HEK293 (cell line): ENCODE results near the gene DHPS.

Source experiments
- CTCF ChIA-PET: fragments of 350-600 bp; formaldehyde crosslinking; extraction: SDS; loops from one replicate; lab custom pipeline; 2021; ENCODE audit warnings: antibody characterized with exemption; lab: Yijun Ruan, JAX
- POLR2A ChIA-PET: fragments of 300-600 bp; formaldehyde crosslinking; extraction: SDS; loops from one replicate; lab custom pipeline; 2020; ENCODE audit warnings: antibody characterized with exemption, inconsistent platforms; lab: Yijun Ruan, JAX
- H3K27ac ChIP-seq: fragments of 200-500 bp; sonication (Bioruptor generic); 2 replicates; pipeline ENCODE4 v1.5.1; 2014; ENCODE audit warnings: low read depth, low read length, control low read depth, inconsistent platforms; ENCODE audit errors: extremely low read depth
- H3K36me3 ChIP-seq, 2 experiments: fragments of 200-500 bp in 1 of 2; sonication (Bioruptor generic) in 1 of 2; 1 replicate in 1 of 2; 2 replicates in 1 of 2; pipeline ENCODE4 v1.5.1; 2014 to 2017; ENCODE audit warnings: inconsistent platforms in 2 of 2, low read length in 2 of 2; ENCODE audit not compliant: control insufficient read depth in 2 of 2, insufficient read depth in 1 of 2
- H3K4me1 ChIP-seq: fragments of 200-500 bp; sonication (Bioruptor generic); 2 replicates; pipeline ENCODE4 v1.5.1; 2014; ENCODE audit warnings: mild to moderate bottlenecking, low read length, inconsistent platforms; ENCODE audit not compliant: control insufficient read depth, insufficient read depth
- H3K4me3 ChIP-seq: 2 replicates; pipeline ENCODE4 v1.5.1; 2011; ENCODE audit warnings: low read depth, mild to moderate bottlenecking, control low read depth, low read length, moderate library complexity
- H3K9me3 ChIP-seq: fragments of 200-500 bp; sonication (Bioruptor generic); 2 replicates; pipeline ENCODE4 v1.5.1; 2014; ENCODE audit warnings: low read depth, low read length, inconsistent platforms; ENCODE audit not compliant: control insufficient read depth, insufficient read depth
- ATF2 ChIP-seq: fragments of 450-650 bp; formaldehyde crosslinking; IDR thresholded peaks from 2 replicates; pipeline ENCODE4 v1.5.1; 2016; ENCODE audit warnings: missing biosample characterization, missing genetic modification characterization, low read depth
- GLI4 ChIP-seq: fragments of 450-650 bp; formaldehyde crosslinking; IDR thresholded peaks from 2 replicates; pipeline ENCODE4 v1.5.1; 2016; ENCODE audit warnings: missing biosample characterization, missing genetic modification characterization
- OSR2 ChIP-seq: fragments of 450-650 bp; formaldehyde crosslinking; IDR thresholded peaks from 2 replicates; pipeline ENCODE4 v1.5.1; 2016; ENCODE audit warnings: missing biosample characterization, missing genetic modification characterization
- ZBTB1 ChIP-seq: fragments of 450-650 bp; formaldehyde crosslinking; IDR thresholded peaks from 2 replicates; pipeline ENCODE4 v1.5.1; 2016; ENCODE audit warnings: missing biosample characterization, missing genetic modification characterization
- ZBTB20 ChIP-seq: fragments of 450-650 bp; formaldehyde crosslinking; IDR thresholded peaks from 2 replicates; pipeline ENCODE4 v1.5.1; 2016; ENCODE audit warnings: missing biosample characterization, missing genetic modification characterization
- ZBTB7A ChIP-seq: fragments of 450-650 bp; formaldehyde crosslinking; IDR thresholded peaks from 2 replicates; pipeline ENCODE4 v1.5.1; 2016; ENCODE audit warnings: low read depth, missing biosample characterization, missing genetic modification characterization
- ZFHX2 ChIP-seq: fragments of 450-650 bp; formaldehyde crosslinking; conservative IDR thresholded peaks from 2 replicates; pipeline ENCODE4 v1.5.1; 2016; ENCODE audit warnings: missing biosample characterization, missing genetic modification characterization
- ZNF366 ChIP-seq: fragments of 450-650 bp; formaldehyde crosslinking; conservative IDR thresholded peaks from 2 replicates; pipeline ENCODE4 v1.5.1; 2016; ENCODE audit warnings: missing biosample characterization, missing genetic modification characterization
- ZNF37A ChIP-seq: fragments of 450-650 bp; IDR thresholded peaks from 2 replicates; pipeline ENCODE4 v1.5.1; 2018; ENCODE audit warnings: missing biosample characterization, missing genetic modification characterization
- ZNF416 ChIP-seq: fragments of 450-650 bp; formaldehyde crosslinking; IDR thresholded peaks from 2 replicates; pipeline ENCODE4 v1.5.1; 2016; ENCODE audit warnings: missing biosample characterization, missing genetic modification characterization
- ZNF776 ChIP-seq: fragments of 450-650 bp; formaldehyde crosslinking; IDR thresholded peaks from 2 replicates; pipeline ENCODE4 v1.5.0; 2017; ENCODE audit warnings: missing biosample characterization, missing genetic modification characterization, borderline replicate concordance
- ZNF785 ChIP-seq: fragments of 450-650 bp; formaldehyde crosslinking; IDR thresholded peaks from 2 replicates; pipeline ENCODE4 v1.5.1; 2016; ENCODE audit warnings: missing biosample characterization, missing genetic modification characterization
- TF ChIP-seq, protein P1 (sequence below): fragments of 450-650 bp; formaldehyde crosslinking; IDR thresholded peaks from 2 replicates; pipeline ENCODE4 v1.5.1; 2016; ENCODE audit warnings: missing biosample characterization, missing genetic modification characterization
- TF ChIP-seq, protein P2 (sequence below): fragments of 450-650 bp; formaldehyde crosslinking; IDR thresholded peaks from 2 replicates; pipeline ENCODE4 v1.5.1; 2016; ENCODE audit warnings: missing biosample characterization, missing genetic modification characterization
- TF ChIP-seq, protein P3 (sequence below): fragments of 450-650 bp; formaldehyde crosslinking; conservative IDR thresholded peaks from 2 replicates; pipeline ENCODE4 v1.5.1; 2016; ENCODE audit warnings: low read depth, missing biosample characterization, missing genetic modification characterization

Gene DHPS

GRCh38 chr19:12666265-12667048 lies 15.2 kb downstream of the DHPS start, which contains the start of the genes MAN2B1 and WDR83 (continued):
- TF ChIP-seq ZBTB20 (tag by site-specific recombination): peak; percentile 88
- TF ChIP-seq ZNF416 (tag by site-specific recombination): no peak
- peak; percentile 95 for TF ChIP-seq ZFHX2
- TF ChIP-seq ZBTB7A (tag by site-specific recombination): peak; percentile 53; the same call in 1 of the 2 replicates

DNA sequence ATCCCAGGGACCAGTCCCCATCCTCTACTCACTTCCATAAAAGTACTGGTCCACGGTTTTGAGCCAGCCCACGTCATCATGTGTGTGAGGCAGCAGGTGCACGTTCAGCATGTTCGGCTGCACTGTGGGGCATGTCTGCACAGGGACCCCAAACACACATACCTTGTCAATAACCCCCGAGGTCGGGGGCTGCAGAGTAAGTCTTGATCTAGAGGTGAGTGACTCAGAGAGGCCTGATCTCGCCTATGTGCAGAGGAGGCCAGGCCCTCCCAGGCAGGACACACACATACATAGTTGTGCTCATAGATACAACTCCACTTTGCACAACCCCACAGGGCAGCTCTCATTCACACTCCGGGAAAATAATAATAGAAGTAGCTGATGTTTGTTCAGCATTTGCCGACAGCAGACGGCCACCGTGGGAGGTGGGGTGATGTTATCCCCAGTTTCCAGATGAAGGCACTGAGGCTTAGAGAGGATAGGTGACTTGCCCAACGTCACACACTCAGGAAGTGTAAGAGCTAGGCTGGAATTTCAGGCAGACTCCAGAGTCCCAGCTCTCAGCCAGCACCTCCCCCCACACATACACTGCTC lies 15.9 kb downstream of the DHPS start:
- Histone ChIP-seq H3K4me3 (peak overlapping the region; percentile 76), H3K27ac (no peak overlapping the region; the same call in 1 of the 2 replicates), H3K4me1 (no peaks in the 10 kb centered on the region), H3K36me3 (peaks cover 11 to 60% of the 10 kb centered on the region in 2 experiments; a peak in 2 of 3 replicates), H3K9me3 (no peaks in the 10 kb centered on the region)
- POLR2A ChIA-PET: interaction anchor here (0.6 to 1.9 kb wide), 8 partner anchors 12 to 100 kb away, joined by 3 to 9 read pairs (median 4); partner anchors contain the start of genes DHPS, FBXW9, ZNF490 and ZNF791
- CTCF ChIA-PET: interaction anchor here (0.5 to 1.8 kb wide), 3 partner anchors 8 to 264 kb away, joined by 3 to 5 read pairs (median 4); no protein-coding TSS in a partner anchor
- no peak for TF ChIP-seq ZNF776 (tag by site-specific recombination)
- no peak for TF ChIP-seq ZBTB1 (tag by site-specific recombination)
- no peak for TF ChIP-seq GLI4 (tag by site-specific recombination)
- TF ChIP-seq, protein P1, sequence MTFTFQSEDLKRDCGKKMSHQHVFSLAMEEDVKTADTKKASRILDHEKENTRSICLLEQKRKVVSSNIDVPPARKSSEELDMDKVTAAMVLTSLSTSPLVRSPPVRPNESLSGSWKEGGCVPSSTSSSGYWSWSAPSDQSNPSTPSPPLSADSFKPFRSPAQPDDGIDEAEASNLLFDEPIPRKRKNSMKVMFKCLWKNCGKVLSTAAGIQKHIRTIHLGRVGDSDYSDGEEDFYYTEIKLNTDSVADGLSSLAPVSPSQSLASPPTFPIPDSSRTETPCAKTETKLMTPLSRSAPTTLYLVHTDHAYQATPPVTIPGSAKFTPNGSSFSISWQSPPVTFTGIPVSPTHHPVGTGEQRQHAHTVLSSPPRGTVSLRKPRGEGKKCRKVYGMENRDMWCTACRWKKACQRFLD (tag by site-specific recombination): no peak
- no peak for TF ChIP-seq ZNF37A (tag by site-specific recombination)
- no peak for TF ChIP-seq ZNF366 (tag by site-specific recombination)
- TF ChIP-seq, protein P2, sequence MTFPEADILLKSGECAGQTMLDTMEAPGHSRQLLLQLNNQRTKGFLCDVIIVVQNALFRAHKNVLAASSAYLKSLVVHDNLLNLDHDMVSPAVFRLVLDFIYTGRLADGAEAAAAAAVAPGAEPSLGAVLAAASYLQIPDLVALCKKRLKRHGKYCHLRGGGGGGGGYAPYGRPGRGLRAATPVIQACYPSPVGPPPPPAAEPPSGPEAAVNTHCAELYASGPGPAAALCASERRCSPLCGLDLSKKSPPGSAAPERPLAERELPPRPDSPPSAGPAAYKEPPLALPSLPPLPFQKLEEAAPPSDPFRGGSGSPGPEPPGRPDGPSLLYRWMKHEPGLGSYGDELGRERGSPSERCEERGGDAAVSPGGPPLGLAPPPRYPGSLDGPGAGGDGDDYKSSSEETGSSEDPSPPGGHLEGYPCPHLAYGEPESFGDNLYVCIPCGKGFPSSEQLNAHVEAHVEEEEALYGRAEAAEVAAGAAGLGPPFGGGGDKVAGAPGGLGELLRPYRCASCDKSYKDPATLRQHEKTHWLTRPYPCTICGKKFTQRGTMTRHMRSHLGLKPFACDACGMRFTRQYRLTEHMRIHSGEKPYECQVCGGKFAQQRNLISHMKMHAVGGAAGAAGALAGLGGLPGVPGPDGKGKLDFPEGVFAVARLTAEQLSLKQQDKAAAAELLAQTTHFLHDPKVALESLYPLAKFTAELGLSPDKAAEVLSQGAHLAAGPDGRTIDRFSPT (tag by site-specific recombination): no peak
- no peak for TF ChIP-seq OSR2 (tag by site-specific recombination)

GRCh38 chr19:12665281-12665573 lies 16.5 kb downstream of the DHPS start:
- POLR2A ChIA-PET: no interaction called here
- Histone ChIP-seq H3K27ac (no peak overlapping the region; the same call in 1 of the 2 replicates), H3K4me3 (no peak overlapping the region), H3K9me3 (no peaks in the 10 kb centered on the region), H3K4me1 (no peaks in the 10 kb centered on the region), H3K36me3 (peaks cover 11 to 57% of the 10 kb centered on the region in 2 experiments; a peak in 2 of 3 replicates)
- CTCF ChIA-PET: interaction anchor here (1.8 kb wide), 1 partner anchor 101 kb away, joined by 5 read pairs; no protein-coding TSS in a partner anchor
- TF ChIP-seq, protein P3, sequence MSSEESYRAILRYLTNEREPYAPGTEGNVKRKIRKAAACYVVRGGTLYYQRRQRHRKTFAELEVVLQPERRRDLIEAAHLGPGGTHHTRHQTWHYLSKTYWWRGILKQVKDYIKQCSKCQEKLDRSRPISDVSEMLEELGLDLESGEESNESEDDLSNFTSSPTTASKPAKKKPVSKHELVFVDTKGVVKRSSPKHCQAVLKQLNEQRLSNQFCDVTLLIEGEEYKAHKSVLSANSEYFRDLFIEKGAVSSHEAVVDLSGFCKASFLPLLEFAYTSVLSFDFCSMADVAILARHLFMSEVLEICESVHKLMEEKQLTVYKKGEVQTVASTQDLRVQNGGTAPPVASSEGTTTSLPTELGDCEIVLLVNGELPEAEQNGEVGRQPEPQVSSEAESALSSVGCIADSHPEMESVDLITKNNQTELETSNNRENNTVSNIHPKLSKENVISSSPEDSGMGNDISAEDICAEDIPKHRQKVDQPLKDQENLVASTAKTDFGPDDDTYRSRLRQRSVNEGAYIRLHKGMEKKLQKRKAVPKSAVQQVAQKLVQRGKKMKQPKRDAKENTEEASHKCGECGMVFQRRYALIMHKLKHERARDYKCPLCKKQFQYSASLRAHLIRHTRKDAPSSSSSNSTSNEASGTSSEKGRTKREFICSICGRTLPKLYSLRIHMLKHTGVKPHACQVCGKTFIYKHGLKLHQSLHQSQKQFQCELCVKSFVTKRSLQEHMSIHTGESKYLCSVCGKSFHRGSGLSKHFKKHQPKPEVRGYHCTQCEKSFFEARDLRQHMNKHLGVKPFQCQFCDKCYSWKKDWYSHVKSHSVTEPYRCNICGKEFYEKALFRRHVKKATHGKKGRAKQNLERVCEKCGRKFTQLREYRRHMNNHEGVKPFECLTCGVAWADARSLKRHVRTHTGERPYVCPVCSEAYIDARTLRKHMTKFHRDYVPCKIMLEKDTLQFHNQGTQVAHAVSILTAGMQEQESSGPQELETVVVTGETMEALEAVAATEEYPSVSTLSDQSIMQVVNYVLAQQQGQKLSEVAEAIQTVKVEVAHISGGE (tag by site-specific recombination): peak; percentile 55; the same call in 1 of the 2 replicates
- no peak for TF ChIP-seq ATF2 (tag by site-specific recombination)
- no peak for TF ChIP-seq ZNF785 (tag by site-specific recombination)
